ENCODE data around the gene CEL.

DNA sequence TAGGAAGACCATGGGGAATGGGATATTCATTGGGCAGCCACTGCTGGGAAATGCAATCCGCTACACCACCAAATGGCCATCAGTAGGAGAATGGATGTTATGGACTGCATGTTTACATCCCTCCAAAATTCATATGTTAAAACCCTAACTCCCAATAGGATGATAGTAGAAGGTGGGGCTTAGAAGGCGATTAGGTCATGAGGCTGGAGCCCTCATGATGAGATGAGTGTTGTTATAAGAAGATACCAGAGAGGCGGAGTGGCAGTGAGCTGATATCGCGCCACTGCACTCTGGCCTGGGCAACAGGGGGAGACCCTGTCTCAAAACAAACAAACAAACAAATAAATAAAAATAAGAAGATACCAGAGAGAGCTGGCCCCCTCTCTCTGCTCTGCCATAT, 47.1 kb upstream of the CEL start:
- TF ChIP-seq, protein P1, sequence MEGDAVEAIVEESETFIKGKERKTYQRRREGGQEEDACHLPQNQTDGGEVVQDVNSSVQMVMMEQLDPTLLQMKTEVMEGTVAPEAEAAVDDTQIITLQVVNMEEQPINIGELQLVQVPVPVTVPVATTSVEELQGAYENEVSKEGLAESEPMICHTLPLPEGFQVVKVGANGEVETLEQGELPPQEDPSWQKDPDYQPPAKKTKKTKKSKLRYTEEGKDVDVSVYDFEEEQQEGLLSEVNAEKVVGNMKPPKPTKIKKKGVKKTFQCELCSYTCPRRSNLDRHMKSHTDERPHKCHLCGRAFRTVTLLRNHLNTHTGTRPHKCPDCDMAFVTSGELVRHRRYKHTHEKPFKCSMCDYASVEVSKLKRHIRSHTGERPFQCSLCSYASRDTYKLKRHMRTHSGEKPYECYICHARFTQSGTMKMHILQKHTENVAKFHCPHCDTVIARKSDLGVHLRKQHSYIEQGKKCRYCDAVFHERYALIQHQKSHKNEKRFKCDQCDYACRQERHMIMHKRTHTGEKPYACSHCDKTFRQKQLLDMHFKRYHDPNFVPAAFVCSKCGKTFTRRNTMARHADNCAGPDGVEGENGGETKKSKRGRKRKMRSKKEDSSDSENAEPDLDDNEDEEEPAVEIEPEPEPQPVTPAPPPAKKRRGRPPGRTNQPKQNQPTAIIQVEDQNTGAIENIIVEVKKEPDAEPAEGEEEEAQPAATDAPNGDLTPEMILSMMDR (IDR thresholded peaks at IDR 0.05): no peak
- no peak for TF ChIP-seq POLR2A (IDR thresholded peaks at IDR 0.05)

All from lower leg skin (tissue), 3 donors.